ENCODE results near the gene MYADML2.

DNA sequence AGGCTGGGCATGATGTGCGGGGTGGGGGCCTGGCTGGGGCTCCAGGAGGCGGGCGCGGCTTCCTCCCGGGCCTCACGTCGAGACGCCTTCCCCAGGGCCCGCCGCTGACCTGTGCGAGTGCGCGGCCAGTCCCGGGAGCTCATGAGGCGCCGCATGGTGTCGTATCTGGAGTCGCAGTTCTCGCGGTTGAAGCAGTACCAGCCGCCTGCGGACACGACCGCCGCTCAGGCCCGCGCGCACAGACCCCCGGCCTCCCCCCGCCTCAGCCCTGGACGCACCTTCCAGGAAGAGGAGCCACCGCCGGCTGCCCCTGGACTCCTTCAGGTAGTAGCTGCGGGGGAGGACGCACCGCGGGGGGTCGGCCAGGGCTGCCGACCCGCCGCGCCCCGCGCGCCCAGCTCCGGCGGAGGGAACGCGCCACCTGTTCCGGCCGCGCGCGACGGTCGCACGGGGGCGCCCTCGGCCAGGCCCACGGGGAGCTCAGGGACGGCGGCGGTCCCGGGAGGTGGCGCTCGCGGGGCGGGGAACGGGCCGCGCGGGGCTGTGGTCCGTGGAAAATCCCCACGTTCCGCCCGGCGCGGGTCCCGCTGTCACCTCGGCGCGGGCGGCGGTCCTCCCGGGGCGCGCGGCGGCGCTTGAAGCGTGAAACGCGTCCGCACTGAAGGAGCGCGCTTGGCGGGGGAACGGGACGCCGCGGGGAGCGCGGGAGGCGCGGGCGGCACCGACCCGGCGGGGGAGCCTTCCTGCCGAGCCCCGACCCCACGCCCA, 12.5 kb upstream of the MYADML2 start:
- TF ChIP-seq, protein P1, sequence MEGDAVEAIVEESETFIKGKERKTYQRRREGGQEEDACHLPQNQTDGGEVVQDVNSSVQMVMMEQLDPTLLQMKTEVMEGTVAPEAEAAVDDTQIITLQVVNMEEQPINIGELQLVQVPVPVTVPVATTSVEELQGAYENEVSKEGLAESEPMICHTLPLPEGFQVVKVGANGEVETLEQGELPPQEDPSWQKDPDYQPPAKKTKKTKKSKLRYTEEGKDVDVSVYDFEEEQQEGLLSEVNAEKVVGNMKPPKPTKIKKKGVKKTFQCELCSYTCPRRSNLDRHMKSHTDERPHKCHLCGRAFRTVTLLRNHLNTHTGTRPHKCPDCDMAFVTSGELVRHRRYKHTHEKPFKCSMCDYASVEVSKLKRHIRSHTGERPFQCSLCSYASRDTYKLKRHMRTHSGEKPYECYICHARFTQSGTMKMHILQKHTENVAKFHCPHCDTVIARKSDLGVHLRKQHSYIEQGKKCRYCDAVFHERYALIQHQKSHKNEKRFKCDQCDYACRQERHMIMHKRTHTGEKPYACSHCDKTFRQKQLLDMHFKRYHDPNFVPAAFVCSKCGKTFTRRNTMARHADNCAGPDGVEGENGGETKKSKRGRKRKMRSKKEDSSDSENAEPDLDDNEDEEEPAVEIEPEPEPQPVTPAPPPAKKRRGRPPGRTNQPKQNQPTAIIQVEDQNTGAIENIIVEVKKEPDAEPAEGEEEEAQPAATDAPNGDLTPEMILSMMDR (conservative IDR thresholded peaks at IDR 0.05; ENCODE audit: low read depth, low read length) = peak; percentile 58
- no peak for TF ChIP-seq EZH2 (IDR thresholded peaks at IDR 0.05; ENCODE audit: borderline replicate concordance, low read depth, low read length, poor library complexity, severe bottlenecking)
